Astrocyte of the spinal cord (primary cell): Measurements from ENCODE around the gene ZNF17.

Experiments
- DNase-seq: peaks from one replicate; pipeline ENCODE4 v3.0.0; 2011; ENCODE audit warnings: low read depth, low spot score
- H3K4me3 ChIP-seq: 2 replicates; pipeline ENCODE4 v1.5.1; 2011; ENCODE audit warnings: low read depth, mild to moderate bottlenecking, low read length, moderate library complexity
- in situ Hi-C: cut with HindIII; loops from 2 replicates; pipeline ENCODE4 v1.10.0; 2017; ENCODE audit warnings: low sequenced_read_pairs
- TF ChIP-seq, protein P1 (sequence below): IDR thresholded peaks from 2 replicates; pipeline ENCODE4 v1.5.1; 2012; ENCODE audit warnings: low read depth, mild to moderate bottlenecking, low read length, inconsistent platforms

ZNF17 gene

DNA sequence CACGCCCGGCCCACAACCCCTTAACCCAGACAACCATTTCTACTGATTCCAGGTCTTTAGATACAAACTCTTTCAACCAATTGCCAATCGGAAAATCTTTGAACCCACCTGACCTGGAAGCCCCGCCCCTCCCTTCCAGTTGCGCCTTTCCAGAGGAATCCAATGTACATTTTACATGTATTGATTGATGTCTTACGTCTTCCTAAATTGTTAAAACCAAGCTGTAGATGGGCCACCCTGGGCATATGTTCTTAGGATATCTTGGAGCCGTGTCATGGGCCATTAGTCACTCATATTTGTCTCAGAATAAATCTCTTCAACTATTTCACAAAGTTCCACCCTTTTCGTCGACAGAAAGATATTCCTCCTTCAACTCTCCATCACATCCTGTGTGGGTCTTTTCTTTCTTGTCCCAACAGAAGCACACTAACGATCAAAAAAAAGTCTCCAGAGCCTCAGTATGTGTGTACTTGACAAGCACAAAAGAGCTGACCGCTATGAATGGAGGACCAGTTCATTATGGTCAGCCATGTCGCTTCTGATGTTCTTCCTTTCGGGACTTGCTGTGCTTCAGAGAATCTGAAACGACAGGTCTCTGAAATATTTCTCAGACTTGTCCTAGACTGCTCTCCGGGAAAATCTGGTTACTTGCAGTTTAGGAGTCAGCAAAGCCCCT, 23.6 kb downstream of the ZNF17 start:
- in situ Hi-C loops = no loop called here
- peak overlapping the region; percentile 86 for H3K4me3 ChIP-seq
- no peak for DNase-seq
- TF ChIP-seq, protein P1, sequence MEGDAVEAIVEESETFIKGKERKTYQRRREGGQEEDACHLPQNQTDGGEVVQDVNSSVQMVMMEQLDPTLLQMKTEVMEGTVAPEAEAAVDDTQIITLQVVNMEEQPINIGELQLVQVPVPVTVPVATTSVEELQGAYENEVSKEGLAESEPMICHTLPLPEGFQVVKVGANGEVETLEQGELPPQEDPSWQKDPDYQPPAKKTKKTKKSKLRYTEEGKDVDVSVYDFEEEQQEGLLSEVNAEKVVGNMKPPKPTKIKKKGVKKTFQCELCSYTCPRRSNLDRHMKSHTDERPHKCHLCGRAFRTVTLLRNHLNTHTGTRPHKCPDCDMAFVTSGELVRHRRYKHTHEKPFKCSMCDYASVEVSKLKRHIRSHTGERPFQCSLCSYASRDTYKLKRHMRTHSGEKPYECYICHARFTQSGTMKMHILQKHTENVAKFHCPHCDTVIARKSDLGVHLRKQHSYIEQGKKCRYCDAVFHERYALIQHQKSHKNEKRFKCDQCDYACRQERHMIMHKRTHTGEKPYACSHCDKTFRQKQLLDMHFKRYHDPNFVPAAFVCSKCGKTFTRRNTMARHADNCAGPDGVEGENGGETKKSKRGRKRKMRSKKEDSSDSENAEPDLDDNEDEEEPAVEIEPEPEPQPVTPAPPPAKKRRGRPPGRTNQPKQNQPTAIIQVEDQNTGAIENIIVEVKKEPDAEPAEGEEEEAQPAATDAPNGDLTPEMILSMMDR = no peak

GRCh38 chr19:57435062-57435978, 24.4 kb downstream of the ZNF17 start, which contains the start of gene ZNF749:
ZNF749 (plus strand) TSS chr19:57435325; CDS start chr19:57435579, 254 bp downstream.
- in situ Hi-C loops = no loop called here
- TF ChIP-seq, protein P1 = no peak
- peak within 1 kb of the TSS; percentile 86 for H3K4me3 ChIP-seq
- peak; percentile 98 for DNase-seq

GRCh38 chr19:57436417-57436816, 25.5 kb downstream of the ZNF17 start:
- TF ChIP-seq, protein P1 = no peak
- peak overlapping the region; percentile 86 for H3K4me3 ChIP-seq
- no peak for DNase-seq
- in situ Hi-C loops = no loop called here

- in situ Hi-C loops = no loop called here
- TF ChIP-seq, protein P1 = no peak
- DNase-seq = no peak
- no peak overlapping the region for H3K4me3 ChIP-seq
Measured at GRCh38 chr19:57437931-57438330, 27.0 kb downstream of the ZNF17 start.

- H3K4me3 ChIP-seq = no peak overlapping the region
- in situ Hi-C loops = no loop called here
- TF ChIP-seq, protein P1 = no peak
- no peak for DNase-seq
Measured at GRCh38 chr19:57438925-57439324, 28.0 kb downstream of the ZNF17 start.

- TF ChIP-seq, protein P1 = no peak
- in situ Hi-C loops = no loop called here
- no peak for DNase-seq
- H3K4me3 ChIP-seq = no peak overlapping the region
Measured at GRCh38 chr19:57441979-57442752, 31.2 kb downstream of the ZNF17 start.
